Suprapubic skin (tissue), 4 donors: Measurements from ENCODE around the gene HIPK4. TPM values are rescaled to one million over a fixed set of nuclear protein-coding genes. Genes with fewer than 3 reads are reported as not detected.

Experiments used
- DNase-seq, 2 donors: peaks; one replicate each; pipeline ENCODE4 v3.0.0-alpha.2; 2019; ENCODE audit warnings: low spot score in 2 of 2
- H3K27ac ChIP-seq: fragments of 200-600 bp; sonication (generic); one replicate; pipeline ENCODE4 v1.5.1; 2019
- H3K27me3 ChIP-seq: fragments of 200-600 bp; sonication (generic); one replicate; pipeline ENCODE4 v1.5.1; 2019
- H3K36me3 ChIP-seq: fragments of 200-600 bp; sonication (generic); one replicate; pipeline ENCODE4 v1.5.1; 2019
- H3K4me1 ChIP-seq: fragments of 200-600 bp; sonication (generic); one replicate; pipeline ENCODE4 v1.5.1; 2019
- H3K4me3 ChIP-seq: fragments of 200-600 bp; sonication (generic); one replicate; pipeline ENCODE4 v1.5.1; 2019; ENCODE audit warnings: mild to moderate bottlenecking
- H3K9me3 ChIP-seq: fragments of 200-600 bp; sonication (generic); one replicate; pipeline ENCODE4 v1.5.1; 2019
- CTCF ChIP-seq, 2 donors: fragments of 200-600 bp in 1 of 2; fragments of 450-650 bp in 1 of 2; sonication (generic) in 1 of 2; IDR thresholded peaks; one replicate each; pipeline ENCODE4 v1.5.1; 2016 to 2019; ENCODE audit warnings: antibody characterized with exemption in 2 of 2, mild to moderate bottlenecking in 1 of 2, moderate library complexity in 1 of 2
- EP300 ChIP-seq: sonication (generic); formaldehyde crosslinking; IDR thresholded peaks from one replicate; pipeline ENCODE4 v1.6.1; 2017; ENCODE audit warnings: antibody characterized with exemption
- POLR2A ChIP-seq, 2 donors: fragments of 450-650 bp; IDR thresholded peaks; one replicate each; pipeline ENCODE4 v1.6.1; 2017; ENCODE audit warnings: antibody characterized with exemption in 2 of 2, mild to moderate bottlenecking in 2 of 2, moderate library complexity in 2 of 2
- POLR2AphosphoS5 ChIP-seq, 3 donors: sonication (generic); formaldehyde crosslinking; IDR thresholded peaks; one replicate each; pipeline ENCODE4 v1.6.1; 2017; ENCODE audit warnings: antibody characterized with exemption in 3 of 3
- WGBS: methylation state at CpG from one replicate; pipeline ENCODE4 v1.1.5; 2018; 5-methylcytosine and 5-hydroxymethylcytosine counted together
- total RNA-seq, 4 donors: library from RNA; depleted of rRNA; stranded (reverse); fragments of >200 nt; gene quantifications; one replicate each; pipeline ENCODE4 v1.1.0, GENCODE V29; 2016

The HIPK4 gene
- total RNA-seq, 4 donors from 2014 or later: 0.21 to 0.47 (median 0.42) TPM; not detected in 1

- TF ChIP-seq EP300 (no peak), POLR2AphosphoS5 (IDR thresholded peaks at IDR 0.05) (no peak), POLR2A (IDR thresholded peaks at IDR 0.05) (no peak), CTCF (IDR thresholded peaks at IDR 0.05) (no peak)
- Histone ChIP-seq H3K36me3 (no peaks in the 10 kb centered on the region), H3K9me3 (no peaks in the 10 kb centered on the region), H3K4me1 (peaks cover 21% of the 10 kb centered on the region), H3K27me3 (no peaks in the 10 kb centered on the region), H3K4me3 (no peak overlapping the region), H3K27ac (no peak overlapping the region)
- DNase-seq: no peak
- WGBS: 84% methylated on average over 9 of the region's 14 CpGs
These were observed 6.0 kb upstream of the HIPK4 start for GRCh38 chr19:40395956-40396355.

- no peaks in the 10 kb centered on the region for H3K36me3 ChIP-seq
- TF ChIP-seq EP300: no peak
- TF ChIP-seq POLR2A (IDR thresholded peaks at IDR 0.05): no peak
- no peak for TF ChIP-seq POLR2AphosphoS5 (IDR thresholded peaks at IDR 0.05)
- TF ChIP-seq CTCF (IDR thresholded peaks at IDR 0.05): no peak
- no peak overlapping the region for H3K4me3 ChIP-seq
- H3K9me3 ChIP-seq: no peaks in the 10 kb centered on the region
- WGBS: 79% methylated on average over 13 of the region's 13 CpGs
- no peak for DNase-seq
- no peaks in the 10 kb centered on the region for H3K27me3 ChIP-seq
- peaks cover 18% of the 10 kb centered on the region for H3K4me1 ChIP-seq
- no peak overlapping the region for H3K27ac ChIP-seq
These were observed 4.8 kb upstream of the HIPK4 start for GRCh38 chr19:40394816-40395210.

- Histone ChIP-seq H3K4me3 (no peak overlapping the region), H3K36me3 (no peaks in the 10 kb centered on the region), H3K27me3 (no peaks in the 10 kb centered on the region), H3K4me1 (peaks cover 18% of the 10 kb centered on the region), H3K9me3 (no peaks in the 10 kb centered on the region), H3K27ac (no peak overlapping the region)
- DNase-seq: no peak
- 92% methylated on average over 11 of the region's 41 CpGs for WGBS
- no peak for TF ChIP-seq EP300
- TF ChIP-seq POLR2AphosphoS5 (IDR thresholded peaks at IDR 0.05): no peak
- no peak for TF ChIP-seq POLR2A (IDR thresholded peaks at IDR 0.05)
These were observed 4.2 kb upstream of the HIPK4 start for GRCh38 chr19:40393894-40394815.

GRCh38 chr19:40392894-40393517 is 3.0 kb upstream of the HIPK4 start:
- Histone ChIP-seq H3K27ac (no peak overlapping the region), H3K4me1 (peaks cover 7% of the 10 kb centered on the region), H3K36me3 (no peaks in the 10 kb centered on the region), H3K9me3 (no peaks in the 10 kb centered on the region), H3K4me3 (no peak overlapping the region), H3K27me3 (no peaks in the 10 kb centered on the region)
- TF ChIP-seq CTCF (IDR thresholded peaks at IDR 0.05): peak in 1 of 2 donors; percentile 11
- no peak for TF ChIP-seq POLR2A (IDR thresholded peaks at IDR 0.05)
- TF ChIP-seq POLR2AphosphoS5 (IDR thresholded peaks at IDR 0.05): no peak
- WGBS: 63% methylated on average over 9 of the region's 9 CpGs
- DNase-seq: no peak

- Histone ChIP-seq H3K27me3 (no peaks in the 10 kb centered on the region), H3K27ac (no peak overlapping the region), H3K36me3 (no peaks in the 10 kb centered on the region), H3K9me3 (no peaks in the 10 kb centered on the region), H3K4me1 (peaks cover 7% of the 10 kb centered on the region), H3K4me3 (no peak overlapping the region)
- no peak for DNase-seq
- WGBS: 70% methylated on average over 8 of the region's 8 CpGs
- TF ChIP-seq EP300 (no peak), CTCF (IDR thresholded peaks at IDR 0.05) (no peak), POLR2A (IDR thresholded peaks at IDR 0.05) (no peak), POLR2AphosphoS5 (IDR thresholded peaks at IDR 0.05) (no peak)
These were observed 2.1 kb upstream of the HIPK4 start for GRCh38 chr19:40392123-40392522.
